HG03159 (cell line): ENCODE results near the gene GAD1.
A peak's percentile ranks its signal among the peaks of the same experiment; 100 is the strongest.

Source experiments
- ATAC-seq: cut with Tn5 transposase; IDR thresholded peaks from one replicate; pipeline ENCODE4 v1.9.1; 2021; ENCODE audit warnings: mild to moderate bottlenecking, moderate library complexity; ENCODE audit not compliant: unreplicated experiment

Gene GAD1

GRCh38 chr2:170840717-170841210 is 24.1 kb downstream of the GAD1 start:
- no peak for ATAC-seq

- ATAC-seq, result no peak
Observed at GRCh38 chr2:170842785-170843184, 26.1 kb downstream of the GAD1 start.

GRCh38 chr2:170843656-170844055 is 27.0 kb downstream of the GAD1 start:
- no peak for ATAC-seq

- no peak for ATAC-seq
Observed at GRCh38 chr2:170845343-170845742, 28.7 kb downstream of the GAD1 start.

GRCh38 chr2:170846314-170846713 is 29.6 kb downstream of the GAD1 start:
- ATAC-seq, result no peak

- no peak for ATAC-seq
Observed at GRCh38 chr2:170847716-170848115, 31.0 kb downstream of the GAD1 start.

- ATAC-seq, result no peak
Observed at GRCh38 chr2:170848587-170848986, 31.9 kb downstream of the GAD1 start.

GRCh38 chr2:170850251-170850650 is 33.6 kb downstream of the GAD1 start:
- no peak for ATAC-seq

GRCh38 chr2:170851635-170852034 is 34.9 kb downstream of the GAD1 start:
- ATAC-seq, result no peak

GRCh38 chr2:170856066-170856465 is 39.4 kb downstream of the GAD1 start:
- no peak for ATAC-seq

- no peak for ATAC-seq
Observed at GRCh38 chr2:170862286-170862902, 45.7 kb downstream of the GAD1 start.

GRCh38 chr2:170863087-170863486 is 46.4 kb downstream of the GAD1 start:
- ATAC-seq, result no peak

GRCh38 chr2:170869036-170869435 is 52.3 kb downstream of the GAD1 start:
- ATAC-seq, result no peak

GRCh38 chr2:170869461-170869860 is 52.8 kb downstream of the GAD1 start:
- no peak for ATAC-seq

- peak; percentile 95 for ATAC-seq
Observed at GRCh38 chr2:170873035-170873692, 56.5 kb downstream of the GAD1 start.

GRCh38 chr2:170878066-170878465 is 61.4 kb downstream of the GAD1 start:
- ATAC-seq, result no peak

- peak; percentile 68 for ATAC-seq
Observed at GRCh38 chr2:170878505-170878904, 61.8 kb downstream of the GAD1 start.

GRCh38 chr2:170881840-170882239 is 65.2 kb downstream of the GAD1 start:
- ATAC-seq, result no peak

- no peak for ATAC-seq
Observed at GRCh38 chr2:170882758-170883157, 66.1 kb downstream of the GAD1 start.

- no peak for ATAC-seq
Observed at GRCh38 chr2:170883683-170884082, 67.0 kb downstream of the GAD1 start.

GRCh38 chr2:170885130-170885791 is 68.6 kb downstream of the GAD1 start:
- ATAC-seq, result no peak

GRCh38 chr2:170886386-170886785 is 69.7 kb downstream of the GAD1 start:
- ATAC-seq, result no peak
